ENCODE measurements around the gene SPARC.

Gene SPARC

DNA sequence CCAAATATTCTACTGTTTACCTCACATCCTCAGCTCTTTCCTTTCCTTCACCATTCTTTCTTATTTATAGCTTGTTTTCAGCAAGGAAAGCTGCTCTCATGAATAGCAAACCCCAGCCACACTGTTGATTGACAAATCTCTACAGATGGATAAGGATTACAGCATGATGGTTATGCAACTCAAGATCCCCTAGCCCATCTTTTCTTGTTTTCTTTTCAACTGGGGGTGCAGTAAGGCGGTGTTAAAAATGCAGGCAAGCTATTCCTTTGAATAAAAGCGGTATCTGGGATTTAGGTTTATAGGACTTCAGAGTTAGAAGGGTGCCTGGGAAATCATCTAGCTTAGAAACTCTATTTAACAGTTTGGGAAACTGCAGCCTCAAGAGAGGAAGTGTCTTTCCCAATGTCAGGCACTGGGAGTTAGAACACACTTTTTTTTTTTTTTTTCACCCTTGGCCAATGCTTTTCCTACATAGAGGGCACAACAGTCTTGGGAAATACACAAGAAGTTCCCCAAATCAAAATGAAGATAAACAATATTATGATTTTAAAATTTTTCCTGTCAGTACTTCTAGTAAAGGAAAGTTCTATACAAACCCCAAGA lies 2.6 kb downstream of the SPARC start:
- Histone ChIP-seq H2BK12ac (ENCODE audit: low read length in 2 of 2) (no peak overlapping the region), H3K23ac (ENCODE audit: low read length in 2 of 2) (no peak overlapping the region), H3K18ac (ENCODE audit: low read depth in 1 of 2, low read length in 2 of 2) (no peak overlapping the region), H2AFZ (ENCODE audit: low read depth, low read length) (no peak overlapping the region), H3K27ac (ENCODE audit: low read length, poor library complexity, severe bottlenecking) (peak overlapping the region; percentile 90), H3K9me3 (ENCODE audit: control insufficient read depth, low read length) (no peaks in the 10 kb centered on the region), H3K27me3 (ENCODE audit: control insufficient read depth in 1 of 2, insufficient read depth in 1 of 2, low read length in 2 of 2) (no peaks in the 10 kb centered on the region), H3K4me3 (ENCODE audit: insufficient read depth in 1 of 2, low read depth in 1 of 2, low read length in 2 of 2) (peak overlapping the region in 1 of 2 experiments; percentile 86), H3K4ac (ENCODE audit: low read depth in 1 of 2, low read length in 2 of 2) (no peak overlapping the region), H2BK120ac (ENCODE audit: low read depth, low read length) (no peak overlapping the region), H2BK5ac (ENCODE audit: low read depth, low read length, poor library complexity, severe bottlenecking) (no peak overlapping the region), H3K36me3 (ENCODE audit: control insufficient read depth in 1 of 2, insufficient read depth in 2 of 2, low read depth in 1 of 2, low read length in 2 of 2) (peaks cover 25 to 50% of the 10 kb centered on the region in 2 experiments), H3K14ac (ENCODE audit: low read length in 2 of 2) (no peak overlapping the region), H2AK5ac (ENCODE audit: low read length, severe bottlenecking) (no peak overlapping the region), H3K4me1 (ENCODE audit: control insufficient read depth, insufficient read depth, low read depth, low read length) (peaks cover 26% of the 10 kb centered on the region), H3K9ac (ENCODE audit: low read length) (peak overlapping the region; percentile 96), H3K79me1 (replicated peaks; ENCODE audit: low read length, poor library complexity, severe bottlenecking) (peaks cover 2% of the 10 kb centered on the region), H3K4me2 (ENCODE audit: low read length, poor library complexity, severe bottlenecking) (peak overlapping the region; percentile 44), H4K91ac (ENCODE audit: low read length) (no peak overlapping the region), H2BK15ac (ENCODE audit: low read depth, poor library complexity, severe bottlenecking) (no peak overlapping the region), H4K8ac (ENCODE audit: low read length) (no peak overlapping the region)
- 79% methylated on average over 2 of the region's 2 CpGs for WGBS
- peak; percentile 54 for DNase-seq

- Histone ChIP-seq H2BK15ac (ENCODE audit: low read depth, poor library complexity, severe bottlenecking) (no peak overlapping the region), H2AK5ac (ENCODE audit: low read length, severe bottlenecking) (no peak overlapping the region), H3K18ac (ENCODE audit: low read depth in 1 of 2, low read length in 2 of 2) (peak overlapping the region in 1 of 2 experiments; percentile 37), H3K4ac (ENCODE audit: low read depth in 1 of 2, low read length in 2 of 2) (peak overlapping the region in 1 of 2 experiments; percentile 46), H3K27me3 (ENCODE audit: control insufficient read depth in 1 of 2, insufficient read depth in 1 of 2, low read length in 2 of 2) (no peaks in the 10 kb centered on the region), H3K4me1 (ENCODE audit: control insufficient read depth, insufficient read depth, low read depth, low read length) (peaks cover 30% of the 10 kb centered on the region), H3K9me3 (ENCODE audit: control insufficient read depth, low read length) (no peaks in the 10 kb centered on the region), H2AFZ (ENCODE audit: low read depth, low read length) (no peak overlapping the region), H3K27ac (ENCODE audit: low read length, poor library complexity, severe bottlenecking) (peak overlapping the region; percentile 90), H2BK12ac (ENCODE audit: low read length in 2 of 2) (no peak overlapping the region), H4K91ac (ENCODE audit: low read length) (no peak overlapping the region), H4K8ac (ENCODE audit: low read length) (no peak overlapping the region), H3K23ac (ENCODE audit: low read length in 2 of 2) (no peak overlapping the region), H3K36me3 (ENCODE audit: control insufficient read depth in 1 of 2, insufficient read depth in 2 of 2, low read depth in 1 of 2, low read length in 2 of 2) (peaks cover 25 to 54% of the 10 kb centered on the region in 2 experiments), H3K9ac (ENCODE audit: low read length) (peak overlapping the region; percentile 96), H3K14ac (ENCODE audit: low read length in 2 of 2) (no peak overlapping the region), H2BK5ac (ENCODE audit: low read depth, low read length, poor library complexity, severe bottlenecking) (no peak overlapping the region), H2BK120ac (ENCODE audit: low read depth, low read length) (no peak overlapping the region), H3K4me3 (ENCODE audit: insufficient read depth in 1 of 2, low read depth in 1 of 2, low read length in 2 of 2) (peak overlapping the region in 1 of 2 experiments; percentile 86), H3K79me1 (replicated peaks; ENCODE audit: low read length, poor library complexity, severe bottlenecking) (no peaks in the 10 kb centered on the region), H3K4me2 (ENCODE audit: low read length, poor library complexity, severe bottlenecking) (peak overlapping the region; percentile 24)
- 92% methylated on average over 5 of the region's 5 CpGs for WGBS
- DNase-seq, result no peak
These were observed 3.3 kb downstream of the SPARC start for GRCh38 chr5:151683444-151683843.

GRCh38 chr5:151682751-151683331 lies 3.9 kb downstream of the SPARC start:
- Histone ChIP-seq H3K4me1 (ENCODE audit: control insufficient read depth, insufficient read depth, low read depth, low read length) (peaks cover 32% of the 10 kb centered on the region), H2BK12ac (ENCODE audit: low read length in 2 of 2) (no peak overlapping the region), H4K8ac (ENCODE audit: low read length) (no peak overlapping the region), H3K9ac (ENCODE audit: low read length) (peak overlapping the region; percentile 96), H2BK15ac (ENCODE audit: low read depth, poor library complexity, severe bottlenecking) (no peak overlapping the region), H3K18ac (ENCODE audit: low read depth in 1 of 2, low read length in 2 of 2) (peak overlapping the region in 1 of 2 experiments; percentile 37), H2AFZ (ENCODE audit: low read depth, low read length) (no peak overlapping the region), H3K27me3 (ENCODE audit: control insufficient read depth in 1 of 2, insufficient read depth in 1 of 2, low read length in 2 of 2) (no peaks in the 10 kb centered on the region), H3K36me3 (ENCODE audit: control insufficient read depth in 1 of 2, insufficient read depth in 2 of 2, low read depth in 1 of 2, low read length in 2 of 2) (peaks cover 25 to 55% of the 10 kb centered on the region in 2 experiments), H3K14ac (ENCODE audit: low read length in 2 of 2) (no peak overlapping the region), H2AK5ac (ENCODE audit: low read length, severe bottlenecking) (no peak overlapping the region), H3K4me2 (ENCODE audit: low read length, poor library complexity, severe bottlenecking) (no peak overlapping the region), H2BK5ac (ENCODE audit: low read depth, low read length, poor library complexity, severe bottlenecking) (no peak overlapping the region), H4K91ac (ENCODE audit: low read length) (no peak overlapping the region), H3K23ac (ENCODE audit: low read length in 2 of 2) (no peak overlapping the region), H3K4me3 (ENCODE audit: insufficient read depth in 1 of 2, low read depth in 1 of 2, low read length in 2 of 2) (peak overlapping the region in 1 of 2 experiments; percentile 86), H3K27ac (ENCODE audit: low read length, poor library complexity, severe bottlenecking) (peak overlapping the region; percentile 11), H3K9me3 (ENCODE audit: control insufficient read depth, low read length) (no peaks in the 10 kb centered on the region), H3K4ac (ENCODE audit: low read depth in 1 of 2, low read length in 2 of 2) (no peak overlapping the region), H3K79me1 (replicated peaks; ENCODE audit: low read length, poor library complexity, severe bottlenecking) (no peaks in the 10 kb centered on the region), H2BK120ac (ENCODE audit: low read depth, low read length) (no peak overlapping the region)
- WGBS, result 42% methylated on average over 5 of the region's 5 CpGs
- peak; percentile 61 for DNase-seq

DNA sequence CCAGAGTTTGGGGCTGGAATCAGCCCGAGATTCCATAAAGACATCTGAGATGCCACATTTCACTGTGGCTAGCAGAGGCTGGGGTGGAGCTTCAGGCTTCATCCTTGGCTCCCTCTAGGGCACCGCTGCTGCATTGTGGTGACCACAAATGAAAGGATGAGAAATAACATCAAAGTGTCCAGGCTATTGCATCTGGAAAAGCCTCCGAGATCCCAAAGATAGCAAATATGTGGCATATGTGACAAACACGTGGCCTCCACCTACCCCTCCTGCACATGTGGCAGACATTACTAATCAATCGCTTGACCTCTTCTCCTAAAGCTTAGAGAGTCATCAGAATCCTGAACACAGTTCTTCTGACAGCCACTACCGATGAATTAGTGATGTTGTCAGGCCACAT lies 4.5 kb downstream of the SPARC start:
- peak overlapping the region in 1 of 2 experiments; percentile 11 for H3K18ac ChIP-seq (ENCODE audit: low read depth in 1 of 2, low read length in 2 of 2)
- peak overlapping the region in 1 of 2 experiments; percentile 86 for H3K4me3 ChIP-seq (ENCODE audit: insufficient read depth in 1 of 2, low read depth in 1 of 2, low read length in 2 of 2)
- no peaks in the 10 kb centered on the region for H3K9me3 ChIP-seq (ENCODE audit: control insufficient read depth, low read length)
- no peak overlapping the region for H3K4ac ChIP-seq (ENCODE audit: low read depth in 1 of 2, low read length in 2 of 2)
- WGBS, result 75% methylated on average over 6 of the region's 6 CpGs
- H2AK5ac ChIP-seq (ENCODE audit: low read length, severe bottlenecking), result no peak overlapping the region
- peak overlapping the region; percentile 7 for H4K8ac ChIP-seq (ENCODE audit: low read length)
- H3K9ac ChIP-seq (ENCODE audit: low read length), result peak overlapping the region; percentile 96
- H2AFZ ChIP-seq (ENCODE audit: low read depth, low read length), result no peak overlapping the region
- DNase-seq, result peak; percentile 57
- H2BK5ac ChIP-seq (ENCODE audit: low read depth, low read length, poor library complexity, severe bottlenecking), result no peak overlapping the region
- H3K27me3 ChIP-seq (ENCODE audit: control insufficient read depth in 1 of 2, insufficient read depth in 1 of 2, low read length in 2 of 2), result no peaks in the 10 kb centered on the region
- H3K79me1 ChIP-seq (replicated peaks; ENCODE audit: low read length, poor library complexity, severe bottlenecking), result no peaks in the 10 kb centered on the region
- no peak overlapping the region for H4K91ac ChIP-seq (ENCODE audit: low read length)
- H2BK12ac ChIP-seq (ENCODE audit: low read length in 2 of 2), result peak overlapping the region in 1 of 2 experiments; percentile 35
- H3K27ac ChIP-seq (ENCODE audit: low read length, poor library complexity, severe bottlenecking), result peak overlapping the region; percentile 11
- H3K4me1 ChIP-seq (ENCODE audit: control insufficient read depth, insufficient read depth, low read depth, low read length), result peaks cover 32% of the 10 kb centered on the region
- H2BK120ac ChIP-seq (ENCODE audit: low read depth, low read length), result no peak overlapping the region
- H3K36me3 ChIP-seq (ENCODE audit: control insufficient read depth in 1 of 2, insufficient read depth in 2 of 2, low read depth in 1 of 2, low read length in 2 of 2), result peaks cover 25 to 61% of the 10 kb centered on the region in 2 experiments
- no peak overlapping the region for H2BK15ac ChIP-seq (ENCODE audit: low read depth, poor library complexity, severe bottlenecking)
- H3K14ac ChIP-seq (ENCODE audit: low read length in 2 of 2), result no peak overlapping the region
- no peak overlapping the region for H3K23ac ChIP-seq (ENCODE audit: low read length in 2 of 2)
- H3K4me2 ChIP-seq (ENCODE audit: low read length, poor library complexity, severe bottlenecking), result no peak overlapping the region

All from mesenchymal stem cell (in vitro differentiated cells and primary cell).